Spleen (tissue), 7 donors: ENCODE results near the gene SLC44A1.

Source experiments
- POLR2A ChIP-seq, 3 donors: fragments of 450-650 bp; IDR thresholded peaks; one replicate each; pipeline ENCODE4 v1.5.1; 2017; ENCODE audit warnings: antibody characterized with exemption in 3 of 3, mild to moderate bottlenecking in 1 of 3
- TF ChIP-seq, protein P1 (sequence below), 11 experiments: fragments of 200-600 bp in 7 of 11; fragments of 450-650 bp in 4 of 11; sonication (generic) in 4 of 11; IDR thresholded peaks in 8 of 11; conservative IDR thresholded peaks in 3 of 11; 1 replicate in 7 of 11; 2 replicates in 4 of 11; pipeline versions ENCODE4 v1.4.0 to v1.8.0; 2016 to 2021; ENCODE audit warnings: antibody characterized with exemption in 11 of 11, inconsistent platforms in 4 of 11, mild to moderate bottlenecking in 1 of 11
- donor health status: DM: no; HTN: no; CAD: no; lungs with moderate emphysema.
- donor health status: DM: no; HTN: no; CAD: no.
- donor health status: DM: no; HTN: no; CAD: no.

DNA sequence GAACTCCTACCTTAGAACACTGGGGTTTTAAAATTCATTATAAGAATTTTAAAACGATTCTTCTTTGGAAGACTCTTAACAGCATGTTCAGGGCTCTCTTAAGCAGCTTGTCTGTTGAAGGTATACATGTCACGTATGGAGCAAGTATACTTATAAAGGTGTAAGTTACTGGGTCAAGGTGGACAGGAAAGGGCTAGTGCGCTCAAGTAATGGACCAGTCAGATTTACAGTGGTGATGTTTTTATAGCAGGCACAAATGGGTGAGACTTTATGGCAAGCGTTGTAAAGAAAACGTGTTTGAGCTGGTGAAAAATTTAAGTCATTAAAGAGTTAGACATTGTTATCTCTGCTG, 7.9 kb downstream of the SLC44A1 start:
- TF ChIP-seq, protein P1, sequence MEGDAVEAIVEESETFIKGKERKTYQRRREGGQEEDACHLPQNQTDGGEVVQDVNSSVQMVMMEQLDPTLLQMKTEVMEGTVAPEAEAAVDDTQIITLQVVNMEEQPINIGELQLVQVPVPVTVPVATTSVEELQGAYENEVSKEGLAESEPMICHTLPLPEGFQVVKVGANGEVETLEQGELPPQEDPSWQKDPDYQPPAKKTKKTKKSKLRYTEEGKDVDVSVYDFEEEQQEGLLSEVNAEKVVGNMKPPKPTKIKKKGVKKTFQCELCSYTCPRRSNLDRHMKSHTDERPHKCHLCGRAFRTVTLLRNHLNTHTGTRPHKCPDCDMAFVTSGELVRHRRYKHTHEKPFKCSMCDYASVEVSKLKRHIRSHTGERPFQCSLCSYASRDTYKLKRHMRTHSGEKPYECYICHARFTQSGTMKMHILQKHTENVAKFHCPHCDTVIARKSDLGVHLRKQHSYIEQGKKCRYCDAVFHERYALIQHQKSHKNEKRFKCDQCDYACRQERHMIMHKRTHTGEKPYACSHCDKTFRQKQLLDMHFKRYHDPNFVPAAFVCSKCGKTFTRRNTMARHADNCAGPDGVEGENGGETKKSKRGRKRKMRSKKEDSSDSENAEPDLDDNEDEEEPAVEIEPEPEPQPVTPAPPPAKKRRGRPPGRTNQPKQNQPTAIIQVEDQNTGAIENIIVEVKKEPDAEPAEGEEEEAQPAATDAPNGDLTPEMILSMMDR (IDR thresholded peaks at IDR 0.05 in 8 of 11, conservative IDR thresholded peaks at IDR 0.05 in 3 of 11): no peak
- no peak for TF ChIP-seq POLR2A (IDR thresholded peaks at IDR 0.05)
